NT2/D1 (cell line): ENCODE measurements around the gene OTOG.

ENCODE experiments used
- SUZ12 ChIP-seq: IDR thresholded peaks from 2 replicates; pipeline ENCODE4 v1.6.1; 2011; ENCODE audit not compliant: insufficient read length, insufficient read depth; ENCODE audit errors: extremely low read depth
- YY1 ChIP-seq: IDR thresholded peaks from 2 replicates; pipeline ENCODE4 v1.6.1; 2011; ENCODE audit not compliant: insufficient read length, insufficient read depth
- ZNF274 ChIP-seq: IDR thresholded peaks from 2 replicates; pipeline ENCODE4 v1.6.1; 2011; ENCODE audit warnings: mild to moderate bottlenecking, low read depth, low read length

DNA sequence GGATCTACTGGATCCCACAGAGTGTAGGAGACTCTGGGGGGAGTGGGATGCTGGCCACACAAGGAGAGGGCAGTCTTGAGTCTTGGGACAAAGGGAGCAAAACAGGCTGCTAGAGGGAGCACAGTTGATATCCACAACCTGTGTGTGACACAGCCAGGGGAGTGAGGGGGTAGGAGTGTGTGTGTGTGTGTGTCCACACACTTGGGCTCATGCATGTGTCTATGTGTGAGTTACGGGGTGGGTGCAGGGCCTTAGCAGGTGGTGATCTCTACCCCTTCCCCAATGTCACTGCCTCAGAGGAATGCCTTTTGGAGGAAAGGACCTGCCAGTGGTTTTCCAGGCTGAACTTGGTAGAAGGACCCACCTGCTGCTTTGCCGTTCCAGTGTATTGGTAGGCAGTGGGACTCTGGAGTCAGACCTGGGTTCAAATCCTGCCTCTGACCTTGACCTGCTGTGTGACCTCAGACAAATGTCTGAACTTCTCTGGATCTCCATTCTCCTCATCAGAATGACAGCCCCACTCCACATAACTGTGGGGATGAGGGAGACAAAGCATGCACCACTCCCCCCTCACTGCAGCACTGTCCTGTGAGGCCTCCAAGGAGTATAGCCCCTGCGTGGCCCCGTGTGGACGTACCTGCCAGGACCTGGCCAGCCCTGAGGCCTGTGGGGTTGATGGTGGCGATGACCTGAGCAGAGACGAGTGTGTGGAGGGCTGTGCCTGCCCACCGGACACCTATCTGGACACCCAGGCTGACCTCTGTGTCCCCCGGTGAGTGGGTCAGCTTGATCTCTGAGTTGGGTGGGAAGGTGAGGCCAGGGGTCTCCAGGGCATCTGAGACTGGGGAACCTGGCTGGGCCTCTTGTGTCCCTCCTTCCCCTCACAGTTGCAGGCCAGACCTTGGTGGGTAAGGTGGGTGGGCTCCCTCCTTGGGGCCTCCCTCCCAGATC lies 27.4 kb downstream of the OTOG start:
- TF ChIP-seq ZNF274 (no peak), SUZ12 (no peak), YY1 (no peak)
